T-helper 1 cell (primary cell): ENCODE data around the gene EHD1.
A peak's percentile ranks its signal among the peaks of the same experiment; 100 is the strongest.

Experiments
- DNase-seq, 5 donors: peaks; one replicate each; pipeline ENCODE4 v3.0.0-alpha.2; 2012 to 2020
- total RNA-seq, 4 donors: gene quantifications; one replicate each; lab custom pipeline; 2026; lab: John Stamatoyannopoulos, UW

Gene EHD1
- 310 to 403 (median 364) reads per million in 4 donors for total RNA-seq

DNA sequence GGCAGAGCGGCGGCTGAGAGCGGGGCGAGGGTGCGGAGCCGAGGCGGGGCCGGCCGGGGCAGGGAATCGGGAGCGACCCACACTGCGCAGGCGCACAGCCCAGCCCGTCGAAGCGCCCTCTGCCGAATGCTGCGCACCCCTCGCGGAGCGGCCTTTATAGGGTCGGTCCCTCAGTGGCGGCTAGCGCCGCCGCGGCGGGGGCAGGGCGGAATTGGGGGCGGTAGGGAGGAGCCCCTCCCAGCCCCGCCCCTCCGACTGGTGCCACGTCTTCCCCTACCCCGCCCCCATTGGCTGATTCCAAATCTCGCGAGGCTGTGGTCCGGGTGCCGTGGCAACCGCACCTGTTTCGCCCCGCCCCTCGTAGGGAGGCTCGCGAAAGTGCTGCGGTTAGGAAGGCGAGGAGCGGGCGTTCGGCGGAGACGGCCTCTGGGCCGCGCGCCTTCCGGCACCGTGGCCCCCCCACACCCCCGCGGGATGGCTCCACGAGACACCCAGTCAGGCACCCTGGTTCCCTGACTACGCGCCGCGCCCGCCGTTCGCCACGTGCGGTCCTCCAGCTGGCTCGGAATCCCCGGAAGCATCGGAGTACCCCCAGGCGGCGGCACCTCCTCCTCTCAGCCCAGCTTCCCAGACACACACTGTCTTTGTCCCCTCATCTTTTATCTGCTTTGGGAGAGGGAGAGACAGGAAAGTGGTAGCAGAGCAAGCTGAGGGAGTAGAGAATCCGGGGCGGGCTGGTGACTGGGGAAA lies at the start of gene EHD1:
Gene EHD1, minus strand, starts transcription at position 128 of the 750 bp plus-strand sequence. CDS start 157 bp downstream, outside the sequence.
- peak; percentile 99 to 100 (median 100) for DNase-seq

DNA sequence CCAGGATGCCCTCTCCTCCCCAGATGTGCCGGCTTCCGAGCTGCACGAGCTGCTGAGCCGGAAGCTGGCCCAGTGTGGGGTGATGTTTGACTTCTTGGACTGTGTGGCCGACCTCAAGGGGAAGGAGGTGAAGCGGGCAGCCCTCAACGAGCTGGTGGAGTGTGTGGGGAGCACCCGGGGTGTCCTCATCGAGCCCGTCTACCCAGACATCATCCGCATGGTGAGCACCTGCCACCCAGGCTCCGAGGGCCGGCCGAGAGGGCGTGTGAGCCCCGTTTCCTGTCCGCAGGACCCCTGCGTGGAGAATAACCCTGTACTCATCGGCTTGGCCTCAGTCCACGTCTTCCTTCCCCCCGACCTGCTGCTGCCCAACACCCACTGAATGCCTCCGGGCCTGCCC lies 48.3 kb upstream of the EHD1 start:
- no peak for DNase-seq

DNA sequence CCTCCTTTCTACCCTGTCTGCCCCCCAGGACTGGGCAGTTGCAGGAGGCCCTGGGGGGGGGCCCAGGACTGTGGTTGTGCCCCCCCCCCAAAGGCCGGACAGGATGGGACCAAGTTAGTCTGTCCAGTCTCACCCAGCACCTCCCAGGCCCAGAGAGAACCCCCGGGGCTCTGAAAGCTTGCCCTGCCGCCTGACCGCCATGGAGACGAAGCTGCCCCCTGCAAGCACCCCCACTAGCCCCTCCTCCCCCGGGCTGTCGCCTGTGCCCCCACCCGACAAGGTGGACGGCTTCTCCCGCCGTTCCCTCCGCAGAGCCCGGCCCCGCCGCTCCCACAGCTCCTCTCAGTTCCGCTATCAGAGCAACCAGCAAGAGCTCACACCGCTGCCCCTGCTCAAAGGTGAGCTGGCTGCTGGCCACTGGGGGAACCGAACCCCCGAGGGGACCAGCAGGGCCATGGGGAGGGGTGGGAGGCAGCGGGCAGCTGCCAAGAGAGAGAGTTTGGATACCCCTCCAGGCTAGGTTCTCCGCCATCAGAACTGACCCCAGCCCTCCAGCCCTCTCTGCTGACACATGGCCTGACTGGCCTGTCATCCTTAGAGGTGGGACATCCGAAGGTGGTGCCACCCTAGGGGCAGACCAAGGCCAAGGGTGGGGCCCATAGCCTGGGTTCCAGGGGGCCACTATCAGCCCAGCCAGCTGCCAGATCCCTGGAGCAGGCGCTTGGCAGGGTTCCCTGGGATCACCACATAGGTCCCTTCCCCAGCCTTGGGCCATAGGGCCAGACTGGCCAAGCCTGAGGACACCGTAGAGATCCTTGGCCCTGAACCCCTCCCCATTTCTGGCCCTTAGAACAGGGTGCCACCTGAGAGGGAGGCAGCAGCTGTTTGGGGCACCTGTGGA lies 47.4 kb upstream of the EHD1 start:
- no peak for DNase-seq

DNA sequence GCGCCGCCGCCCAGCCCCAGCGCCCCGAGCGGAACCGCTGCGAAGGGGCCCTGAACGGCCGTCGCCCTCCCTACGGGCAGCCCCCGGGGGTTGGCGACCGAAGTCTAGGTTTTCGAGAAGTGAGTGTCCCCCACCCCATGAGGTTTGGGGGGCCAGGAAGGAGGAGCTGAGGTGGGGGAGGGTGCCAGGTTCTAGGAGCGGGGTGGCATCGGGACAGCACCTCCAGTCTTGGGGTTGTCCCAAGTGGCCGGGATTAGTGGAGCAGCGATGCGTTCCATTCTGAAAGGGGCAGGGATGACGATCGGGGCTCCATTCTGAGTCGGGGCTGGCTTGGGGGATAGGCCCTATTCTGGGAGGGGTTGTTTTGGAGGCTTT lies 46.5 kb upstream of the EHD1 start:
- DNase-seq: no peak

DNA sequence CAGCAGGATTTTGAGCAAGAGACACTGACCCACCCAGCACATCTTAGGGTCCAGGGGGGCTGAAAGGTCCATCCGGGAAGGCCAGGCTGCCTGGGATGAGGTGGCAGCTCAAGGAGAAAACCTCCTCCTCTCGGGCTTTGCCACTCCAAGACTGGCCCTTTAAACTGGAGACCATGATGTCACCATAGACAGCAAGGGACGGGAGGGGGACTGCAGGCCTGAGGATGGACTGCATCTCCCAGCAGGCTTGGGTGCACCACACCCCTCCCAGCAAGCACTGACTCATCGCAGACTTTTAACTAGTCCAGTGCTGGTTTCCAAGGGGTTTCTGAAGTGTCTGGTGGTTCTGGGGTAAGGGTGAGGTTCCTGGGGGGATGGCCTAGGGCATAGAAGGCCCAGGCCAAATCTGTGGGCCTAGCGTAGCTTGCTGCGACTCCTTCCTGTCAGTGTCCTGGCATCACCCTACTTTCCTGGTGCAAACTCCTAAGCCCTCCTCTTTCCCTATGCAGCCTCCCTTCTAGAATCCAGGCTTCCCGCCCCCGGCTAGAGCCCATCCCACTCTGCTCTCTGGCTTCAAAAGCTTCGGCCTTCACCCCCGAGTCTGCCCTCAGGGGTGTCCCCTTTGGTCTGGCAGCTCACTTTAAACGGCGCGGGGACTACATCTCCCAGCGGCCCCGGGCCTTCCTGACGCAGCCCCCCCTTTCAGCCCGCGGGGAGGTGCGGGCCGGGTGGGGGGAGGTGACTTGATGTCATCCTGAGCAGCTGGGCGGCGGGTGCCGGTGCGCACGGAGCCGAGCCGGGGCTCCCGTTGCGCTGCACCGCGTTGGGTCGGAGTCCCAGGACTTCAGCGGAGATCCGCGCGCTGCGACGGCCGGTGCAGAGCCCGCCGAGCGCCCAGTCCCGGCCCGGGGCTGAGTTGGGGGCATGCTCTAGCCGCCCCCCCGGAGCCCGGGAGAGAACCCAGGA lies 45.8 kb upstream of the EHD1 start, which contains the start of gene PPP2R5B:
Gene PPP2R5B, plus strand, starts transcription at position 746 of the 966 bp plus-strand sequence. CDS start 1,046 bp downstream, outside the sequence.
- peak; percentile 81 to 92 (median 87) for DNase-seq

DNA sequence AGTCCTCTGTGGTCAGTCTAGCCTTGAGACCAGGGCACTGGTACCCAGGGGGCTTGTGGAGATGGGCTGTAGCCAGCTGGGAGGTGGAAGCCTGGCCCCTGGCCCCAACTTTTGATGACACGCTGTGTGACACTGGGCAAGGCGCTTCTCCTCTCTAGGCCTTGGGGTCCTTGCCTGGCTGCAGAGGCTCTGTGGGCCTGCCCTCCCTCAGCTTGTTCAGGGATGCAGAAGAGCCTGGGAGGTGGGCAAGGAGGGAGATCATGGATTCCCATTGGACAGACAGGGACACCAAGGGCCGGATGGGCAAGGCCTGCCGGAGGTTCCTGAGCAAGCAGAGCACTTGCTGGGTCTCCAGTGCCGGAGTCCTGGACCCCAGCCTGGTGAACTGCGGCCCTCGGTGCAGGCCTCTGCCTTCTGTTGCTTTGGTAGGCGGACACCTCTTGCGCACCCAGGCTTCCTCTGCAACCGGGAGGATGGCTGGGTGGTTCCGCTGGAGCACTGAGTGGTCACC lies 44.8 kb upstream of the EHD1 start:
- DNase-seq: no peak

DNA sequence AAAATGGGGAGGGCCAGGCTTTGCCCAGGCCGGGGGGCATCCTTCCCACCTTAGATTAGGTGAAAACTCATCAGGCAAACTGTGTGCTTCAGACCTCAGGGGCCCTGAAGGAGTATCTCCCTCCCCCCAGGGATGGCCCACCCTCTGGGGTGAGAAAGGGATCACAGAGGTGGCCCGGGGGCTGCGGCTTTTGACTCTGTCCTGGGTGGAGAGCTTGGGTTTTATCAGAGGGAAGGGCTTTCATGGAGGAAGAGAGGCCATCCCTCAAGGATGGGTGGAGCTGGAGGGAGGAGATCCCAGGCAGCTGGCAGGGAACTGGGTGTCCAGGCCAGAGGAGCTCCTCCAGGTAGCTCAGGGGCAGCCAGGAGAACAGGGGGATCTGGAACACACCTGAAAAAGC lies 43.0 kb upstream of the EHD1 start:
- DNase-seq: no peak

DNA sequence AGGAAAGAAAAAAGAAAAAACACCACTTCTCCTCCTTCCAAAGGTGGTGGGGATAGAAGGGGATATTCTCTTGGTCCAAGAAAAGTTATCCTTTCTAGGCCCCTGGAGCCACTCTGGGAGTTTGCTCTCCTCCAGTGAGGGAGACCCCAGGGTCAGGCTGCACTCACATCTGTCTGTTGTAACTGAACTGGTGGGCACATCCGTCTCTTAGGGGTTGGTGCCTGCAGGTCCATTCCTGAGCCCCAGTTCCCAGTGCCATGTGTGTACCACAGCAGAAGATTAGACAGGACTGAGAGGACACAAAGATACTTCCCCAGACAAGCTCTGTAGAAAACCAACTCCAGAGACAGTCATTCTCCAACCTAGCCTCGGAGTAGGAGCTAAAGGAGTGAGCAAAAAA lies 41.7 kb upstream of the EHD1 start:
- DNase-seq: no peak

DNA sequence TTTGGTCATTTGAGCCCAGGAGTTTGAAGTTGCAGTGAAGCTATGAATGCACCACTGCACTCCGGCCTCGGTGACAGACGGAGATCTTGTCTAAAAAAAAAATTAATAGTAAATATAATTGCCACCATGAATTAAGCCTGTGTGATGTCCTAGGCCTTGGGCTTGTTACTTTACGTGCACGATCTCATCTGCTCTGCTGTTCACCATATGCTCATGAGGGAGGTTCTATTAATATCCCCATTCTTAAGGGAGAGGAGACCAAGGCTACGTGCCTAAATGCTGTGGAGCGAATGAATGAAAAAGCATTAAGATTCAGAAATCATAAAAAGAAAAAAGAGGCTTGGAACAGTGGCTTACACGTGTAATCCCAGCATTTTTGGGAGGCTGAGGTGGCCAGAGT lies 41.2 kb upstream of the EHD1 start:
- DNase-seq: no peak

DNA sequence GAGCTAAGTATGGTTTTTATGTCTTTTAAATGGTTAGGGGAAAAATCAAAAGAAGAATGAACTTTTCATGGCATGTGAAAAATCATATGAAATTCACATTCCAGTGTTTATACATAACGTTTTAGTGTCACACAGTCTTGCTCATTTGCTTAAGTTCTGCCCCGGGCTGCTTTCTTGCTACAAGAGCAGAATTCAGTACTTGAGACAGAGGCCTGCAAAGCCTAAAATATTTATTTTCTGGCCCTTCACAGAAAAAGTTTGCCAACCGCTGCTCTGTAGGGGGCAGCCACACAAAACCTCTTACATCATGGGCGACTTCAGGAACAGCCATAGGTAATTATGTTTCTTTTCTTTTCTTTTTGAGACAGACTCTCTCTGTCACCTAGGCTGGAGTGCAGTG lies 39.6 kb upstream of the EHD1 start:
- no peak for DNase-seq

DNA sequence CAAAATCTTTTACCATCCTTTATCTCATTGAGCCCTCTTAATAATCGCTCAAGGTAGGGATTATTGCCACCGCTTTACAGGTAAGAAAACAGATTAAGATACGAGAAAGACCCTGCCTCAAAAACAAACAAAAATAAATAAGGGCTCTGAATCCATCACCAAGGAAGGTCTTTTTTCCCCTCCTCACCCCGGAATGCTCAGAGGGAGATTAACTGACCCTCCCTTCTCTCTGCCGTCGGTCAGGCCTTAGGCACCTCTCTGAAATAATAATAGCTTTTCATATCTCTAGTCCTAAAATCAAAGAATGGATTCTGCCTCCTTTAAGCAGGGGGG lies 39.2 kb upstream of the EHD1 start:
- no peak for DNase-seq

DNA sequence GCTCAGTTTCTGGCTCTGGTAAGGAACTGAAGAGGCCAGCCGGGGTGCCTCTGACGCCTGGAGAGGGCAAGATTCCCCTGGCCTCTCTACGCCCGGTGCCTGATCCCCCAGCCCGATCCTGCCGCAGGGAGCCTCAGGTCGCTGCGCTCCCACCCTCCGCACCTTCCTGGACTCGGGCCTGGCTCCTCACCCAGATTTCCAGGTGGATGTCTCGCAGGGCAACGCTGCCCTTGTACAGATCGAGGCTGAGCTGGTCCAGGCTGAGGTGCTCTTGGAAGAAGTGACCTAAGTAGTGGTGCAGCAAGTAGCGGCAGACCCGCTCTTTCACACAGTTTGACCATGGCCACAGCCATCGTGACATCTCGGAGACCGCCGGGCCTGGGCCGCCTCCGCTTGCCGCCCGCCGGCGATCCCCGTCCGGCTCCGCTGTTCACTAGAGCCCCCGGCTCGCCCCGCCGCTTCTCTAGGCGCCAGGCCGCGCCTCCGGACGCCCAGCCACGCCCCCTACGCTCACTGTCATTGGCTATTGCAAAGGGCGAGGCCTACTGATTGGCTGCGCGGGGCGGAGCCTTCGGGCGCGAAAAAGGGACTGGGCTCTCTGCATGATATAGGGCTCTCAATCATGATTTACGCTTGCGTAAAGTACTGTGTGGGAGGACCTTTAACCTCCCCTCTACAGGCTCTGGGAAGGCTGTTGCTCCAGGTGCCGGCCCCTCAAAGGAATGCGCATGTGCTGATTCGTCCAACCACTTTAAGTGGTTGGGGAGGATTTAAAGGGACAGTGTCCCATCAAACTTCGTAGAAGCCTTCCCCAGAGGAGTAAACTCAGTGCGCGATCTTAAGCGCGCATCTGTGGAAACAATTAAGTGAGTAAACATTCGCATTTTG lies 38.6 kb upstream of the EHD1 start, which contains the start of gene ATG2A:
Gene ATG2A, minus strand, starts transcription at position 435 of the 888 bp plus-strand sequence. Its CDS starts 74 bp downstream, at position 361.
- peak; percentile 96 to 100 (median 98) for DNase-seq

DNA sequence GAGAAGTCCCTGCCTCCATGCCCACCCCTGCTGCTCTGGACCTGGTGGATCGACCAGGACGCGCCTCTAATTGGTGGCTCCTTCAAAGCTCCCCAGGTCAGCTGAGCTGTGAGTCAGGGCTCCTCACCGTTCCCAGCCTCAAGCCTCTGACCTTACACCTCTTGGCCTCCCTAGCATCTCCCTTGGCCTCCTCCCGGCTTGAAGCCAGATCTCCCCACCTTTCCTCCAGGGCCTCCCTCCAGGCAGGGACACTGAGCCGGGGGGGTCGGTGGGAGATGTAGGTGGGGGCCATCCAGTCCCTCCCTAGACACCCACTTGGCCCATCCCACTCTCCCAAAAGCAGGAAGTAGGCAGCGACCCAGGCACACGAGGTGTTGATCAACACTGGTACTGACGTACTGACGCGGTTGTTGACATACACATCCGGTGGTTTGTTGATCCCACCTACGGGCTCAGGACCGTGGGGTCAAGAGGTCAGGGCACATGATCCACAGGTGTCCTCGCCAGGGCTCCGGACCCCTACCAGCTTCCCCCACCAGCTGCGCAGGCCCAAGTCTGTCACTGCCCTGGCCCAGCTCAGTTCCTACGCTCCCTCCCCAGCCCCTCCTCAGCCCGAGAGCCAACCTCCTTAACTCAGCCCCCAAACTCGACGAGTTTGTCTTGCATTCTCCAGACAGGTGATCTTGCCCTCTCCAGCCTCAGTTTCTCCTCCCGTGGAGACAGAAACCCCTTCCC lies 37.8 kb upstream of the EHD1 start:
- DNase-seq: peak in 4 of 5 donors; percentile 14 to 58 (median 28)

DNA sequence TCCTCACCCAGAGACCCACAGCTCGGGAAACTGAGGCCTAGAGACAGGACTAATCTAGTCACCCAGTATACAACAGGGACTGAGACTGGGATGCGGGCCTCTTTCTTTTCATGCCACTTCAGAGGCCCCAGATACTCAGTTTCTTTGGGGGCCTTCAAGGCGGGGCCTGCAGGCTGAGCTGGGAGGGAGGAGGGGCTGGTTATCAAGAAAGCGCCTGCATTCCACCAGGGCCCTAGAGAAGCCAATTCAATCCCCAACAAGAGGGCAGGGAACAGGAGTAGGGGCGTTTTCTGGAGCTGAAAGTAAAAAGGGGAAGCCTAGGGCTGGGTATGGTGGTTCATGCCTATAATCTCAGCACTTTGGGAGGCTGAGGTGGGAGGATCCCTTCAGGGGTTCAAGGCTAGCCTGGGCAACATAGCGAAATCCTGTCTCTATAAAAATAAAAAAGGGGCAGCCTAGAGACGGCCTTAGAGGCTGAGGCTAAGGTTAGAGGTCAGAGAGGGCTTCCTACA lies 37.0 kb upstream of the EHD1 start:
- no peak for DNase-seq

DNA sequence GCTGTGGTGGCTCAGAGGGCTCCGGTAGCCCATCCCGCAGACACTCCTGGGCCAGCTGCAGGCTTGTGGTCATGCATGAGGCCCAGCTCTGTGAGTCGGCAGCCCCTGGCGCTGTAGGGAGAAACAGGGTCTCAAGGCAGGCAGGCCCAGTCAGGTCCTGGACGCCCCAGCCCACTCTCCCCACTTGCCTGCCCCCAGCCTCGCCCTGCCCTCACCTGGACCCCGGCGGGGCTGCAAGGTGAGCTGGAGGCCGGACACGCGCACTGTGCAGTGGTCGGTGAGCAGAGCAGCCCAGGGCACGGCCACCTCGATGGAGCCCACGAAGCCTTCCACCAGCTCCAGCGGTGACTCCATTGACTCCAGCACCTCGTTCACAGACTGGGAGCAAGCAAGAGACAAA lies 35.7 kb upstream of the EHD1 start:
- peak in 1 of 5 donors; percentile 6 for DNase-seq

DNA sequence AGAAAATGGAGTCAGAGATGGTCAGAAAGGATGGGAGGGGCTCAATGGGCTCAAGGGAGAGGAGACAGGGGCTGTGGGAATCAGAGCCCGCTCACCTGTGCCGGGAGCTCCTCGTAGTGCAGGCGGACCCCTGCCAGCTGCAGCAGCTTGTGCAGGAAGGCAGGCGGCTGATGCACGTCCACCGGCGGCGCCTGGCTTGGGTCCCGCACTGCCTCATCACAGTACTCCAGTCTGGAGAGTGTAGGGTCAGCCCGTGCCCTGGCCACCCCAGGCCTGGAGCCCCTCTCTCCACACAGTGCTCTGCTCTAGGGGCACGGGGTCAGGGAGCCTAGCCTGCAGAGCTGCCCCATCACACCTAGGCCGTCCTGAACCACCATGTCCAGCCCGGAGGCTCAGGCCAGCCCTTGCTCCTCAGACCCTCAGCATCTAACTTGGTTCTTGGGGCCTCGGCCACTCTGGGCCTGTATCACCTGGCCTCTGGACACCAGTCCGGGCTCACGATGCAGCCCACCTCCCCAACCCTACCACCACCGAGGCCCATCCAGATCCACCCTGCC lies 34.8 kb upstream of the EHD1 start:
- peak in 1 of 5 donors; percentile 7 for DNase-seq

DNA sequence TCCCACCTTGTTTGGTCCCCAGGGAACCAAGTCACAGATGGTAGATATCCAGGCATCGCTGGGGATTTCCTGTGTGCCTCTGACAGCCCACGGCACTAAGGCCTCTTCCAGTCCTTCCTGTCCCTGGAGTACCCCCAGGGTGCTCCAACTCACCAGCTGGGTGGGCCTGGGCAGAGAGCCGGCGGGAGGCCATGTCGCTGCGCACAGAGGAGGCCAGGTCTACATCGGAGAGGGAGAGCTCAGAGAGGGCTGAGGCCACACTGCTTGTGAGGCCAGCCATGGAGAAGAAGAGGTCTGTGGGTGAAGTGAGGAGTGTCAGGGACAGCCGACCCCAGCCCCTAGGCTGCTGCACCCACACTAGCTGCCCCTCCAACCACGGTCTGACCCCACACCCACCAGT lies 33.3 kb upstream of the EHD1 start:
- no peak for DNase-seq

DNA sequence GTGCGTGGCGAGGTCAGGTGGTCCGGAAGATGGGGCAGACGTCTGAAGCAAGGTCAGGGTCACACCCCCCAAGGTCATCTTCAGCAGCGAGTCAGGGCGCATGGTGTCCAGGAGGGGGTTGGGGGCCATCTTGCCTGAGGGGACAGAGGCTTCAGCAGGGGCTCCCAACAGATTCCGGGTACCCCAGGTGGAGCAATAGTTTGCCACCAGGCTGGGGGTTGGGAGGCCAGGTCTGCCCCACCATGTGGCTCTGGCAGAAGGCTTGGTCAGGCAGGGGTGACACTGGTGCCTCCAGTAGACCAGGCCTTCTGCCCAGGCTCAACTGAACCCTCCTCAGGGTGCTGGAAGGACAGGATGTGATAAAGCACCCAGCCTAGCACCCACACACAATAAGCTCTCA lies 32.7 kb upstream of the EHD1 start:
- DNase-seq: no peak

DNA sequence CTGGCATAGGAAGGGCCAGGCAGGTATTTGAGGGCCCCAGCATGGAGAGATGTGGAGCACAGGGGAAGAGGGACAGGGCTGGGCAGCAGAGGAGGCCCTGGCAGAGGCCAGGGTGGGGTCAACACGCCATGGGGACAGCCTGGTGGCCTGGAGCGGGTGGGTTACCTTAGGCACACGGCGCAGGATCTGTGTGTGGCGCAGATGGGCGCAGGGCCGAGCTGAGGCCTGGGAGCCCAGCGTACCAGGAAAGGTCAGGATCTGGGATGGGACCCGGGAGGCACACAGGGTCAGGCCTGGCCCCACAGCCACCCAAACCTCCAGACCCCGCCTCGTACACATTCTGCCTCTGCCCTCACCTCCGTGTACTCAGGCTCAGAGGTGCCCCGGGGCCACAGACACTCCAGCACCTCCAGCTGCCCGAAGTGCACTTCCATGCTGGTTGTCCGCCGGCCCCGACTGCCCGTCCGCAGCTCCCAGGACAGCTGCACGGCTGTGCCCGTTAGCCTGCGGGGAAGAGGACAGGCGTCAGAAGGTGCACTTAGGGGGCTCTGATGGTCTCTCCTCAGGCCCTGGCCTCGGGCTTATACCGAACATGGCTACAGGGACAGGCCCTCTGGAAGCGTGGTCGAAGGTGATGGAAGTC lies 32.2 kb upstream of the EHD1 start:
- DNase-seq: no peak
